Memory B cell (primary cell): ENCODE measurements around the gene VTI1A.
"Not testable (repeated sequence)": the region's sequence is repeated elsewhere in the genome, so short reads cannot be mapped to it uniquely, and the experiment has no call there.

ENCODE experiments used
- ATAC-seq: fragments of 150-1000 bp; cut with Tn5 transposase; 2 replicates; pipeline ENCODE4 v1.10.0; 2021; ENCODE audit warnings: low read depth, mild to moderate bottlenecking, moderate library complexity
- DNase-seq, 2 donors: peaks; one replicate each; pipeline ENCODE4 v3.0.0; 2022; ENCODE audit warnings: low spot score in 2 of 2
- H3K27ac Mint-ChIP-seq: one replicate; pipeline ENCODE4 v1.8.0; 2022; ENCODE audit warnings: mild to moderate bottlenecking, moderate library complexity, mixed read lengths
- H3K27me3 Mint-ChIP-seq: one replicate; pipeline ENCODE4 v1.8.0; 2022; ENCODE audit warnings: mixed read lengths
- H3K36me3 Mint-ChIP-seq: one replicate; pipeline ENCODE4 v1.8.0; 2022; ENCODE audit warnings: mild to moderate bottlenecking, mixed read lengths
- H3K4me1 Mint-ChIP-seq: one replicate; pipeline ENCODE4 v1.8.0; 2022; ENCODE audit warnings: mixed read lengths
- H3K4me3 Mint-ChIP-seq: one replicate; pipeline ENCODE4 v1.8.0; 2022; ENCODE audit warnings: mild to moderate bottlenecking, moderate library complexity, mixed read lengths
- H3K9me3 Mint-ChIP-seq: one replicate; pipeline ENCODE4 v1.8.0; 2022; ENCODE audit warnings: mixed read lengths

The VTI1A gene

DNA sequence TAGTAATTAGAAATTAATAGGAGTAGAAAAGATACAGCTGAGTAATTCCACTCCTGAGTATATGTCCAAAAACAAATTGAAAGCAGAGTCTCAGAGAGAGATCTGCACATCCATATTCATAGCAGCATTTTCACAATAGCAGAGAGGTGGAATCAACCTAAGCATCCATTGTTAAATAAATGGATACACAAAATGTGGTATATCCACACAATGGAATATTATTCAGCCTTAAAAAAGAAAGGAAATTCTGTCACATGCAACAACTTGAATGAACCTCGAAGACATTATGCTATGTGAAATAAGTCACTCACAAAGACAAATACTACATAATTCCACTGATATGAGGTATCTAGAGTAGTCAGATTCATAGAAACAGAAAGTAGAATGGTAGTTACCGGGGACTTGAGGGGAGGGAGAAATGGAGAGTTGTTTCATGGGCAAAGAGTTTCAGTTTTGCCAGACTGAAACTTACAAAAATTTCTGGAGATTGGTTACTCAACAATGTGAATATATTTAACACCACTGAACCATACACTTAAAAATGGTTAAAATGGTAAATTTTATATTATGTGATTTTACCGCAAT is 18.4 kb downstream of the VTI1A start:
- Mint-ChIP-seq H3K36me3 (peaks cover 14% of the 10 kb centered on the region), H3K27me3 (no peaks in the 10 kb centered on the region), H3K27ac (no peak overlapping the region)

DNA sequence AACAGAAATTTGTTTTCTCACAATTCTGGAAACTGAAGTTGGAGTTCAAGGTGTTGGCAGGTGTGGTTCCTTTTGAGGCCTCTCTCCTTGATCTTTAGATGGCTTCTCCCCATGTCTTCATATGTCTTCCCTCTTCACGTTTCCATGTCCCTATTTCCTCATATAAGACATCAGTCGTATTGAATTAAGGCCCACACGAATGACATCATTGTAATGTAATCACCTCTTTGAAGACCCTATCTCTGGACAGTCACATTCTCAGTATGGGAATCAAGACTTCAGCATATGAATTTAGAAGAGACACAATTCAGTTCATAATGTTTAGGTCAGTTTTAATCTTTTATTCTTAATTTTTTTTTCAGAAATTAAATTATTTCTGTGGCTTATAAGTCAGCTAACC is 19.8 kb downstream of the VTI1A start:
- Mint-ChIP-seq H3K27ac (no peak overlapping the region), H3K9me3 (no peaks in the 10 kb centered on the region), H3K4me1 (peaks cover 3% of the 10 kb centered on the region), H3K36me3 (peaks cover 14% of the 10 kb centered on the region), H3K4me3 (no peak overlapping the region), H3K27me3 (no peaks in the 10 kb centered on the region)
- no peak for DNase-seq
- ATAC-seq, result no peak

More for the DNA sequence above, 18.4 kb downstream of the VTI1A start:
- DNase-seq, result no peak
- Mint-ChIP-seq H3K9me3 (no peaks in the 10 kb centered on the region), H3K4me1 (peaks cover 2% of the 10 kb centered on the region), H3K4me3 (no peak overlapping the region)
- ATAC-seq, result no peak

DNA sequence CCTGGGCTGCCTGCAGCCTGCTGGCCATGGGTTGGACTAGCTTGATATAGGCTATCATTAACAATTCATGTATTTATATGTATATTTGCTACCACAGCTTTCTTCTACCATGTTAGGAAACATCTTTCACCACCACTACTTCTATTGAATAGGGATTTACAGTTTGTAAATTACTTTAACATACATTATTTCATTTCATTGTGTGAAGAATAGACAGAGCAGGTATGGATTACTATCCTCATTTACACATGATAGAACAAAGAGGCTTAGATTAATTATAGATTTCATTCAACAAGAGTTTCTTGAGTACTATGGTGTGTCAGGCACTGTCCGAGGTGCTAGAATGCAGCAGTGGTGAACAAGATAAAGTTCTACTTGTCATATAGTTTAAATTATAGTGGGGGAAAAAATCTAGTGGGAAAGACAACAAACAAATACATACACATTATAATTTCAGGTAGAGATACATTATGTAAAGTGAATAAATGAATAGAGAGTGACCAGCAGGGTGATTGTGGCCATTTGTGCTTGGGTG is 20.6 kb downstream of the VTI1A start:
- no peaks in the 10 kb centered on the region for H3K9me3 Mint-ChIP-seq
- ATAC-seq (no peak), DNase-seq (no peak)
- no peak overlapping the region for H3K4me3 Mint-ChIP-seq
- peaks cover 6% of the 10 kb centered on the region for H3K4me1 Mint-ChIP-seq
- H3K36me3 Mint-ChIP-seq, result peaks cover 14% of the 10 kb centered on the region
- no peaks in the 10 kb centered on the region for H3K27me3 Mint-ChIP-seq
- peak overlapping the region; percentile 28 for H3K27ac Mint-ChIP-seq

DNA sequence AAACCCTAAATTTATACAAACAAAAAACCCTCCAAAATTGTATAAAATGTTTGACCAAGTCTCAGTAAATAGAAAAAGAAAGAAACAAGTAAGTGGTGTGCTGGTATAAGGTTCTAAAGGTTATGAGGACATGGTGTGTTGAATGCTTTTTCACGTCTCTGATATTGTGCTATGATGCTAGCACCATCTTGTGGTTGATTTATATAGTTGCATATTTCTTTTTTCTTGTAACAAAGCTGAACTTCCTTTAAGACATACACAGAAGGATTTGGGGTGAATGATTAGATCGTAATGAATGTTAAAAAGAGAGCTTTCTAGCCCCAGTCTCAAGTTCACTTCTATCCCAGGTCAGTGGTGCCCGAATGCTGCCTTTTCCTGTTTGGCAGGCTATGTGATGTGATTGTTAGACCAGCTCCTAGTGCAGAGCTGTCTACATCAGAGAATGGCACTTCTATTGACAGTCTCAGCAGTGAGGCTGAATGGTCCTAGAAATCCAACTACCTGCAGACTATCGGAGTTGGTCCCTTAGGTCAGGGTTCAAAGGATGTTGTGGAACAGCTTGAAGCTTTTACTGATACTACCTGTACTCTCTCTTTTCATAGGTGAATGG is 25.0 kb downstream of the VTI1A start:
- H3K27ac Mint-ChIP-seq, result no peak overlapping the region
- H3K4me3 Mint-ChIP-seq, result no peak overlapping the region
- H3K27me3 Mint-ChIP-seq, result no peaks in the 10 kb centered on the region
- peaks cover 4% of the 10 kb centered on the region for H3K36me3 Mint-ChIP-seq
- ATAC-seq (peak; percentile 58), DNase-seq (peak in 1 of 2 donors; percentile 12)
- H3K4me1 Mint-ChIP-seq, result peaks cover 4% of the 10 kb centered on the region
- H3K9me3 Mint-ChIP-seq, result no peaks in the 10 kb centered on the region

DNA sequence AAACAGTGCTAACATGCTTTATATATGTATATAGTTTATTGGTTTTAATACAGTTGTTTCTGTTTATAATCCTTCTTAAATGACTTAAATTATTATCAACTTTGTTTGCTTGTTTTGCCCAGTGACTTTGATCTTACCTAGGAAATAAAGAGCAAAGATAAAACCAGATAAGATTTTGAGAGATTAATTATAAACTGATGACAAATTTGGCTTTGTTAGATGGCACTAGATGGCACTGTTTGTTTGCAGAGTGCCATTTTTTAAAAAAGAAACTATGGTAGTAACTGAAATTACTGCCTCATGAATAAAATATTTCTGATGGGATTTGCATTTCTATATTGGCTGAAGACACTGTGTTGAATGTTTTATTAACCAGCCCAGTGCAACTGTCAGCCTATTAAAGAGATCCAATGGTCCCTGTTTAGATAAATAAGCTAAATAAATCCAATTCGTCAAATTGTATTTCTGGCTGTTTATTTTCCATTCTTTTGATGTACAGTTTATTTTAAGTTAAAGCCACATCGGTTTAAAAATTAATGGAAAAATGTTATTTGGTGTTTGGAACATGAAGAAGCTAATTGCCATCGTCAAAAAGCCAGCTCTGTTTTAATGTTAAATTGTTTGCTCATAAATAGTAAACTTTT is 28.7 kb downstream of the VTI1A start:
- Mint-ChIP-seq H3K36me3 (peaks cover 5% of the 10 kb centered on the region), H3K27me3 (no peaks in the 10 kb centered on the region), H3K27ac (no peak overlapping the region), H3K4me3 (no peak overlapping the region), H3K4me1 (peaks cover 8% of the 10 kb centered on the region), H3K9me3 (no peaks in the 10 kb centered on the region)
- DNase-seq (no peak), ATAC-seq (no peak)

DNA sequence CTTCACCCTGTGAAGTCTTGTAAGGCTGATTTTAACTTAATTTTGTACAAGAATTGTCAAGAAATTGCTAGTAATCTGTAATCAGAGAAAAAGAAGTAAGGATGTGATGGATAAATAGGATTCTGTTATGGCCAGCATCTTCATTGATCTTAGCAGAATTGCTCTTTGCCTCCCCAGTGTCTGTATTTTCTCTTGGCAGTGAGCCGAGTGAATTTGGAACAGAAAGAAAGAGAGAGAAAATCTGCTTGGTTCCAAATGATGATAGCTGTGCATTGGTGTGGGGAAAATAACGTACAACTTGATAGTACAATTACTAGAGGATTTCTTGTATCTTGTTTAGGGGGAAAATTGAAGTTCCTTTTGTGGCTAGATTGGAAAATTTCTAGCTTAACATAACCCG is 34.6 kb downstream of the VTI1A start:
- Mint-ChIP-seq H3K4me3 (no peak overlapping the region), H3K27me3 (no peaks in the 10 kb centered on the region), H3K9me3 (no peaks in the 10 kb centered on the region), H3K4me1 (peaks cover 4% of the 10 kb centered on the region), H3K36me3 (peaks cover 3% of the 10 kb centered on the region), H3K27ac (no peak overlapping the region)
- DNase-seq, result no peak
- no peak for ATAC-seq

DNA sequence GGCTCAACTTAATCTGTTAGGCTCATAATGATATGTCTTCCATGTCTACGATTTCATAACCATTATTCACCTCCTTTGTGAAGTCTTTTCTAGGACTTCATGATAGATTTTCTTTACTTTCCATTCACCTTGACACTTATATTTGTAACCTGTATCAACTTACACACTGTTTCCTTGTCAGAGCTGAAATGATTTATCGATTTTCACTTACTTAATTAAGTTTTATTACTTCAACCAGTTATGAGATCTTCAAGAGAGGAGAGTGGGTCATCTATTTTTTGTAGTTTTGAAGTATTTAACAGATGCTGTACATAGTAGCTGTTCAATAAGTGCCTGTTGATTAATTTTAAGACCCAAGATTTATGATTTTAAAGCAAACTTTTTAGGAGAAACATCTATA is 37.4 kb downstream of the VTI1A start:
- Mint-ChIP-seq H3K36me3 (peaks cover 9% of the 10 kb centered on the region), H3K4me3 (no peak overlapping the region), H3K27ac (no peak overlapping the region), H3K27me3 (no peaks in the 10 kb centered on the region), H3K4me1 (peaks cover 7% of the 10 kb centered on the region), H3K9me3 (no peaks in the 10 kb centered on the region)
- no peak for DNase-seq
- ATAC-seq, result no peak

DNA sequence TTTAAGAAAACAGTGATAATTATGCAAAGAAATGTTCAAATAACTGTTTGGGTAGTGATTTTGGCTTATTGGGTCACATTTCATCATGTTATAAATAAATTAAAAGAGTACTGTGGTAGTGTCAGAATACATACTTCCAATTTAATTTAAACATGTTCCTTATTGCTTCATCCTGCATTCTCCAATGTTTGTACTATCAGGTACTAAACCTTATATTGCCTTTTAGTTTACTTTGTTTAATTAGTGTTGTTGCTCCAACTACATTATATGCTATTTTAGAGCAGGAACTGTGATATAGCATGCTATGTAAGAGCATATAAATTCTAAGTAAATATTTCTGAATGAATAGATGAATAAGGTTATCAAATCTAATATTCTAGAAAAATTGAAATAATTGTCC is 40.9 kb downstream of the VTI1A start:
- Mint-ChIP-seq H3K4me1 (peaks cover 5% of the 10 kb centered on the region), H3K36me3 (peaks cover 7% of the 10 kb centered on the region), H3K9me3 (no peaks in the 10 kb centered on the region), H3K4me3 (no peak overlapping the region), H3K27ac (no peak overlapping the region), H3K27me3 (no peaks in the 10 kb centered on the region)
- DNase-seq (no peak), ATAC-seq (no peak)

DNA sequence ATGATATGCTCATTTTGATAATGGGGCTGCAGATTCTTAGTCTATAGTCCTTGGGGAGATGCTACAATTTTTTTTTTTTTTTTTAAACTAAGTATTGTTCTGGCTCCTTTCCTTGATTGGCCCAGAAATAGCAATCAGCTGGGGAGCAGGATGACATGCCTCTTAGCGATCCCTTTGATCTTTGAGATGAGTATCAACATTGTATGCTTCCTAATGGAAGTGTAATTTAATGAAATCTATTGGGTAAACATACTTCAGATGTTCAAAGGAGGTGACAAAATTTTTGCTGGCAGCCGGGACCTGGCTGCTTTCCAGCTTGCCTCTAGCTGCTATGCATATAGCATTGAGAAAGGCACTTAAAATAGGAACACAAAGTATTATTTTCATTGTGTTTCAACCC is 43.5 kb downstream of the VTI1A start:
- ATAC-seq, result no peak
- no peaks in the 10 kb centered on the region for H3K9me3 Mint-ChIP-seq
- no peak for DNase-seq
- H3K4me3 Mint-ChIP-seq, result no peak overlapping the region
- no peaks in the 10 kb centered on the region for H3K27me3 Mint-ChIP-seq
- H3K36me3 Mint-ChIP-seq, result peaks cover 11% of the 10 kb centered on the region
- H3K4me1 Mint-ChIP-seq, result peaks cover 7% of the 10 kb centered on the region
- no peak overlapping the region for H3K27ac Mint-ChIP-seq

DNA sequence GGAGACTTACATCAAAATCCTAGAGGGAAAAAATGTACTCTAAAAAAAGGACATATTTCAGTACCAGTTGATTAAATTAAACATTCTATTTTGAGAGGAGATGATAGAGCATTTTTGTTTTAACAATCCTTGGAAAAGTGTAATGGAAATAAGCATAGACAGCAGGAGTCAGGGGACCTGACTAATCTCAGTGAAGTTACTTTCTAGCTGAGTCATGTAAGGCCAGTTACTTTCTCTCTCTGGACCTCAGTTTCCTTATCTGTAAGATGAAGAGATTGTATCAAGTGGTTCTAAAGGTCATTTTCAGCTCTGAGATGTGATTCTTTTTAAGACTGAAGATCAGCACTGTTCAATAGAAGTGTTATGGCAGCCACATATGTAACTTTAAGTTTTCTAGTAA is 44.1 kb downstream of the VTI1A start:
- Mint-ChIP-seq H3K27me3 (no peaks in the 10 kb centered on the region), H3K4me1 (peaks cover 7% of the 10 kb centered on the region), H3K36me3 (peaks cover 11% of the 10 kb centered on the region), H3K27ac (no peak overlapping the region), H3K4me3 (no peak overlapping the region), H3K9me3 (no peaks in the 10 kb centered on the region)
- DNase-seq, result no peak
- ATAC-seq, result no peak

DNA sequence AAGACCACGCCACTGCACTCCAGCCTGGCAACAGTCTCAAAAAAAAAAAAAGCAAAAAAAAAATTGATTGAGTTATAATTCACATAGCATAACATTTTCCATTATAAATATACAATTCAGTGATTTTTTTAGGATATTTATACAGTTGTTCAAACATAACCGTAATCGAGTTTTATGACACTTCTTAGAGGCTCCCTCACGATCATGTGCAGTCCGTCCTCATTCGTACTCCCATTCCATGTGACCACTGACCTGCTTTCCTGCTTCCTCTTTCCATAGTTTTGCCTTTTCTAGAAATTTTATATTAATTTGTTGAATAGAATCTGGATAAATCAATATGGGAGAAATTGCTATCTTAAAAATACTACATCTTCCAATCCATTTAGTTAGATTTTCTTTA is 45.7 kb downstream of the VTI1A start:
- no peak overlapping the region for H3K27ac Mint-ChIP-seq
- H3K9me3 Mint-ChIP-seq, result no peaks in the 10 kb centered on the region
- H3K4me3 Mint-ChIP-seq, result no peak overlapping the region
- ATAC-seq (no peak), DNase-seq (no peak)
- H3K4me1 Mint-ChIP-seq, result peaks cover 5% of the 10 kb centered on the region
- H3K27me3 Mint-ChIP-seq, result no peaks in the 10 kb centered on the region
- peaks cover 4% of the 10 kb centered on the region for H3K36me3 Mint-ChIP-seq

DNA sequence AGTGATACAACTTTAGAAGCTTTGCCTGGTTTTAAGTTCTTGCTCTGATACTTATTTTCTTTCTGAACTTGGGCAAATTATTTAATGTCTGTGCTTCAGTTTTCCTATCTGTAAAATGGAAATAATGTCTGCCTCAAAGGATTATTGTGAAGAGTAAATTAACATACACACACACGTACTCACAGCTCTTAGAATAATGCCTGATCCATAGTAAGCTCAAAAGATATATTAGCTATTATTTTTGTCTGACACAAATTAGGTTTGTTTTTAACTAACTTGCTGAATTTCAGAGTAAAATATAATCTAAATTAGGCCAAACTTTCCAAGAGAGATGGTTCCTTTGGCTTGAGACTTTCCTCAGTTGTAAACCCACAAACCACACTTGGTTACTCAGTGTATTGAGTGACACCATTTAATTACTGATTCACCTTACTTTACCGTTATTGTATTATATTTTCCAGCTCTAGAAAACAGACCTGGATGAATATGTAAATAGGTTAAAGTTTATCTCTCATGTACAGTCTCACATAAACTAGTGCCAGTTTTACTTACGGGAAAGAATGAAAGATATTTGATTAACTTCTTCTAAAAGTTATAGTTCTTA is 50.4 kb downstream of the VTI1A start:
- no peak for DNase-seq
- H3K4me3 Mint-ChIP-seq, result no peak overlapping the region

DNA sequence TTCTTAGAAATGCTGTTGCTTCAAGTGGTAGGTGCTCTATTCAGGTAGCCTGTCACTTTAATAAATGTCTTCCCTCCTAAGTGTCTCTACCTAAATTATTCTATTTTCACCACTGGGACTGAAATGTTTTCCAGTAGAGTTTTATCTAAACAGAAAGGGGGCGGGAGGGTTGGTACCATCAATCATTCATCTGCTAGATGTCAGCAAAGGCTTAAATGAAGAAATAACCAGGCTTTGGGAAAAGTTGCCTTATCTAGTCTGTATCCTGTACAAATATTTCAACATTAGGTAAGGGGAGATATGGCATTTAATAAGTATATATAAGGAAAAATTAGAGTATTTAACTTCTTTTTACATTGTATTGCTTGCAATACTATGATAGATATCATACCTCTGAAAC is 51.8 kb downstream of the VTI1A start:
- no peaks in the 10 kb centered on the region for H3K27me3 Mint-ChIP-seq
- H3K4me3 Mint-ChIP-seq, result no peak overlapping the region
- DNase-seq (no peak), ATAC-seq (no peak)
- H3K4me1 Mint-ChIP-seq, result peaks cover 11% of the 10 kb centered on the region
- no peaks in the 10 kb centered on the region for H3K9me3 Mint-ChIP-seq
- H3K27ac Mint-ChIP-seq, result no peak overlapping the region
- H3K36me3 Mint-ChIP-seq, result peaks cover 22% of the 10 kb centered on the region

More for the DNA sequence above, 50.4 kb downstream of the VTI1A start:
- ATAC-seq, result no peak
- peaks cover 21% of the 10 kb centered on the region for H3K36me3 Mint-ChIP-seq
- peaks cover 8% of the 10 kb centered on the region for H3K4me1 Mint-ChIP-seq
- H3K9me3 Mint-ChIP-seq, result no peaks in the 10 kb centered on the region
- no peaks in the 10 kb centered on the region for H3K27me3 Mint-ChIP-seq
- H3K27ac Mint-ChIP-seq, result no peak overlapping the region

DNA sequence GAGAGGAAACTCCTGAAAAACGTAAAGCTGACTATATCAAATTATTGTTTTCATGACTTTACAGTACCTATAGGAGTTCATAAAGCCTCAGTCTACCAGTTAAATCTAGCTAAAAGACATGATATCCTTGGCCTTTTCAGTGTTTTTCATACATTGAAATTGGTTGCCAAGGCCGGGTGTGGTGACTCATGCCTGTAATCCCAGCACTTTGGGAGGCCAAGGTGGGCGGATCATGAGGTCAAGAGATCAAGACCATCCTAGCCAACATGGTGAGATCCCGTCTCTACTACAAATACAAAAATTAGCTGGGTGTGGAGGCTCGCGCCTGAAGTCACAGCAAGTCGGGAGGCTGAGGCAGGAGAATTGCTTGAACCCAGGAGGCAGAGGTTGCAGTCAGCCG is 53.0 kb downstream of the VTI1A start:
- not testable (repeated sequence) for H3K27me3 Mint-ChIP-seq, DNase-seq, ATAC-seq, H3K27ac Mint-ChIP-seq, H3K4me1 Mint-ChIP-seq, H3K4me3 Mint-ChIP-seq, H3K9me3 Mint-ChIP-seq
- H3K36me3 Mint-ChIP-seq, result peaks cover 22% of the 10 kb centered on the region
